ENCODE data around the gene MAP3K14. TPM values are rescaled to one million over a fixed set of nuclear protein-coding genes. Genes with fewer than 3 reads are reported as not detected.
A peak's percentile ranks its signal among the peaks of the same experiment; 100 is the strongest.

The MAP3K14 gene
- total and polyA plus RNA-seq, 10 of the 15 experiments (the other 5 are each of a cell fraction or from before 2014, with no cell fraction given), result 2.1 to 33.3 (median 19.7) TPM

- peak; percentile 36; the same call in 1 of the 2 replicates for TF ChIP-seq PRDM15 (CRISPR knock-in tag; IDR thresholded peaks at IDR 0.05)
- peak; percentile 93 for TF ChIP-seq CREM (IDR thresholded peaks at IDR 0.05; ENCODE audit: low read depth)
- TF ChIP-seq LARP7 (IDR thresholded peaks at IDR 0.05), result peak; percentile 40; the same call in 1 of the 2 replicates
- no peak for TF ChIP-seq BMI1 (IDR thresholded peaks at IDR 0.05; ENCODE audit: borderline replicate concordance)
- no peak; the same call in 1 of the 2 replicates for TF ChIP-seq RUNX3 (IDR thresholded peaks at IDR 0.05; ENCODE audit: low read length)
- TF ChIP-seq, protein P1, sequence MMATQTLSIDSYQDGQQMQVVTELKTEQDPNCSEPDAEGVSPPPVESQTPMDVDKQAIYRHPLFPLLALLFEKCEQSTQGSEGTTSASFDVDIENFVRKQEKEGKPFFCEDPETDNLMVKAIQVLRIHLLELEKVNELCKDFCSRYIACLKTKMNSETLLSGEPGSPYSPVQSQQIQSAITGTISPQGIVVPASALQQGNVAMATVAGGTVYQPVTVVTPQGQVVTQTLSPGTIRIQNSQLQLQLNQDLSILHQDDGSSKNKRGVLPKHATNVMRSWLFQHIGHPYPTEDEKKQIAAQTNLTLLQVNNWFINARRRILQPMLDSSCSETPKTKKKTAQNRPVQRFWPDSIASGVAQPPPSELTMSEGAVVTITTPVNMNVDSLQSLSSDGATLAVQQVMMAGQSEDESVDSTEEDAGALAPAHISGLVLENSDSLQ (IDR thresholded peaks at IDR 0.05), result peak; percentile 69
- no peak for TF ChIP-seq SREBF1 (IDR thresholded peaks at IDR 0.05; ENCODE audit: low read length)
- TF ChIP-seq NBN (IDR thresholded peaks at IDR 0.05), result peak; percentile 92
- TF ChIP-seq SUPT20H (IDR thresholded peaks at IDR 0.05; ENCODE audit: borderline replicate concordance, control insufficient read depth, low read depth, low read length), result no peak
- TF ChIP-seq, protein P2, sequence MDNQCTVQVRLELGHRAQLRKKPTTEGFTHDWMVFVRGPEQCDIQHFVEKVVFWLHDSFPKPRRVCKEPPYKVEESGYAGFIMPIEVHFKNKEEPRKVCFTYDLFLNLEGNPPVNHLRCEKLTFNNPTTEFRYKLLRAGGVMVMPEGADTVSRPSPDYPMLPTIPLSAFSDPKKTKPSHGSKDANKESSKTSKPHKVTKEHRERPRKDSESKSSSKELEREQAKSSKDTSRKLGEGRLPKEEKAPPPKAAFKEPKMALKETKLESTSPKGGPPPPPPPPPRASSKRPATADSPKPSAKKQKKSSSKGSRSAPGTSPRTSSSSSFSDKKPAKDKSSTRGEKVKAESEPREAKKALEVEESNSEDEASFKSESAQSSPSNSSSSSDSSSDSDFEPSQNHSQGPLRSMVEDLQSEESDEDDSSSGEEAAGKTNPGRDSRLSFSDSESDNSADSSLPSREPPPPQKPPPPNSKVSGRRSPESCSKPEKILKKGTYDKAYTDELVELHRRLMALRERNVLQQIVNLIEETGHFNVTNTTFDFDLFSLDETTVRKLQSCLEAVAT (IDR thresholded peaks at IDR 0.05), result peak; percentile 77
- TF ChIP-seq FOXM1 (IDR thresholded peaks at IDR 0.05; ENCODE audit: low read depth, low read length), result no peak
- TF ChIP-seq HDGF (IDR thresholded peaks at IDR 0.05), result peak; percentile 96
- TF ChIP-seq ZBTB40 (IDR thresholded peaks at IDR 0.05; ENCODE audit: borderline replicate concordance), result no peak; the same call in 1 of the 2 replicates
- no peak for TF ChIP-seq CHD1 (IDR thresholded peaks at IDR 0.05; ENCODE audit: low read depth, low read length)
- peak; percentile 90 for TF ChIP-seq PML (IDR thresholded peaks at IDR 0.05; ENCODE audit: low read length)
- no peak for TF ChIP-seq WRNIP1 (IDR thresholded peaks at IDR 0.05; ENCODE audit: borderline replicate concordance, low read depth, low read length)
- TF ChIP-seq SIN3A (IDR thresholded peaks at IDR 0.05; ENCODE audit: low read depth, low read length), result peak; percentile 47; the same call in 1 of the 2 replicates
- no peak; the same call in 1 of the 2 replicates for TF ChIP-seq MAX (IDR thresholded peaks at IDR 0.05; ENCODE audit: low read depth, low read length)
- TF ChIP-seq MYB (IDR thresholded peaks at IDR 0.05; ENCODE audit: borderline replicate concordance, low read depth, low read length), result no peak
Observed at GRCh38 chr17:45247429-45248131, 69.2 kb downstream of the MAP3K14 start (continued).

All from GM12878 (cell line).